Activated naive CD4-positive, alpha-beta T cell treated with anti-CD3 and anti-CD28 coated beads for 36 hours (primary cell): ENCODE data around the gene ATP7B. TPM values are rescaled to one million over a fixed set of nuclear protein-coding genes. Genes with fewer than 3 reads are reported as not detected.

Experiments
- CTCF ChIA-PET: fragments of 350-600 bp; sonication (Branson Sonifier 250); formaldehyde crosslinking; loops from one replicate; lab custom pipeline; 2021; ENCODE audit warnings: antibody characterized with exemption; lab: Charles Lee
- DNase-seq: peaks from one replicate; pipeline ENCODE4 v3.0.0-alpha.2; 2020
- H3K27ac Mint-ChIP-seq: one replicate; pipeline ENCODE4 v1.8.0; 2021; ENCODE audit warnings: mild to moderate bottlenecking, mixed read lengths
- H3K27me3 Mint-ChIP-seq: one replicate; pipeline ENCODE4 v1.8.0; 2021; ENCODE audit warnings: low read depth, mixed read lengths
- H3K36me3 Mint-ChIP-seq: one replicate; pipeline ENCODE4 v1.8.0; 2021; ENCODE audit warnings: low read depth, mixed read lengths
- H3K4me1 Mint-ChIP-seq: one replicate; pipeline ENCODE4 v1.8.0; 2021; ENCODE audit warnings: low read depth, mixed read lengths
- H3K4me3 Mint-ChIP-seq: one replicate; pipeline ENCODE4 v1.8.0; 2021; ENCODE audit warnings: mild to moderate bottlenecking, moderate library complexity, mixed read lengths
- H3K9me3 Mint-ChIP-seq: one replicate; pipeline ENCODE4 v1.8.0; 2021; ENCODE audit warnings: mixed read lengths
- intact Hi-C: fragments of 100-400 bp; cut with micrococcal nuclease; formaldehyde crosslinking; loops from one replicate; pipeline ENCODE4 v1.15.1; 2023
- total RNA-seq, 2 experiments: library from RNA; stranded (reverse); gene quantifications; one replicate each; pipeline ENCODE4 v1.2.3, GENCODE V29; 2021

ATP7B gene
- total RNA-seq, 2 experiments from 2014 or later = 0.69 to 0.74 TPM

GRCh38 chr13:52004511-52005170, 6.6 kb downstream of the ATP7B start:
- Mint-ChIP-seq H3K9me3 (no peaks in the 10 kb centered on the region), H3K27ac (no peak overlapping the region), H3K4me1 (no peaks in the 10 kb centered on the region), H3K4me3 (no peak overlapping the region), H3K36me3 (no peaks in the 10 kb centered on the region), H3K27me3 (peaks cover 3% of the 10 kb centered on the region)
- DNase-seq = no peak
- CTCF ChIA-PET = interaction anchor here (8.1 kb wide), 1 partner anchor 122 kb away, joined by 55 read pairs; the partner anchor contains the start of gene NEK5
- intact Hi-C loops = no loop called here

GRCh38 chr13:52003541-52003940, 7.7 kb downstream of the ATP7B start:
- intact Hi-C loops = no loop called here
- H3K4me3 Mint-ChIP-seq = no peak overlapping the region
- no peaks in the 10 kb centered on the region for H3K36me3 Mint-ChIP-seq
- H3K9me3 Mint-ChIP-seq = no peaks in the 10 kb centered on the region
- H3K27ac Mint-ChIP-seq = no peak overlapping the region
- CTCF ChIA-PET = interaction anchor here (0.5 to 8.1 kb wide), 3 partner anchors 63 to 138 kb away, joined by 3 to 55 read pairs (median 4); partner anchors contain the start of gene NEK5
- peaks cover 3% of the 10 kb centered on the region for H3K27me3 Mint-ChIP-seq
- no peaks in the 10 kb centered on the region for H3K4me1 Mint-ChIP-seq
- no peak for DNase-seq

GRCh38 chr13:52002361-52002760, 8.9 kb downstream of the ATP7B start:
- intact Hi-C loops = no loop called here
- DNase-seq = no peak
- Mint-ChIP-seq H3K27ac (no peak overlapping the region), H3K36me3 (no peaks in the 10 kb centered on the region), H3K27me3 (peaks cover 3% of the 10 kb centered on the region), H3K9me3 (no peaks in the 10 kb centered on the region), H3K4me3 (no peak overlapping the region), H3K4me1 (no peaks in the 10 kb centered on the region)
- CTCF ChIA-PET = interaction anchor here (0.6 to 8.1 kb wide), 5 partner anchors 10 to 124 kb away, joined by 3 to 55 read pairs (median 3); partner anchors contain the start of genes ALG11 and NEK5

- Mint-ChIP-seq H3K9me3 (no peaks in the 10 kb centered on the region), H3K27ac (no peak overlapping the region), H3K4me1 (no peaks in the 10 kb centered on the region), H3K27me3 (no peaks in the 10 kb centered on the region), H3K36me3 (no peaks in the 10 kb centered on the region), H3K4me3 (no peak overlapping the region)
- no peak for DNase-seq
- intact Hi-C loops = loop anchor here (1.0 kb wide), 2 partner anchors 126 to 449 kb away; partner anchors contain the start of gene VPS36
- CTCF ChIA-PET = interaction anchor here (0.6 to 8.1 kb wide), 9 partner anchors 9 to 343 kb away, joined by 3 to 55 read pairs (median 6); partner anchors contain the start of genes ALG11 and NEK5
Measured at GRCh38 chr13:52001120-52001731, 10.0 kb downstream of the ATP7B start.

GRCh38 chr13:51999921-52000320, 11.3 kb downstream of the ATP7B start:
- CTCF ChIA-PET = interaction anchor here (1.0 to 8.1 kb wide), 5 partner anchors 8 to 127 kb away, joined by 3 to 55 read pairs (median 9); partner anchors contain the start of gene NEK5
- H3K4me3 Mint-ChIP-seq = no peak overlapping the region
- intact Hi-C loops = no loop called here
- H3K36me3 Mint-ChIP-seq = no peaks in the 10 kb centered on the region
- no peak for DNase-seq
- no peak overlapping the region for H3K27ac Mint-ChIP-seq
- H3K9me3 Mint-ChIP-seq = no peaks in the 10 kb centered on the region
- no peaks in the 10 kb centered on the region for H3K27me3 Mint-ChIP-seq
- H3K4me1 Mint-ChIP-seq = no peaks in the 10 kb centered on the region

GRCh38 chr13:51999510-51999911, 11.7 kb downstream of the ATP7B start:
- CTCF ChIA-PET = interaction anchor here (1.0 to 8.1 kb wide), 5 partner anchors 8 to 128 kb away, joined by 3 to 55 read pairs (median 9); partner anchors contain the start of gene NEK5
- intact Hi-C loops = no loop called here
- DNase-seq = no peak
- no peak overlapping the region for H3K27ac Mint-ChIP-seq
- H3K4me3 Mint-ChIP-seq = no peak overlapping the region
- no peaks in the 10 kb centered on the region for H3K4me1 Mint-ChIP-seq
- no peaks in the 10 kb centered on the region for H3K9me3 Mint-ChIP-seq
- H3K27me3 Mint-ChIP-seq = no peaks in the 10 kb centered on the region
- H3K36me3 Mint-ChIP-seq = no peaks in the 10 kb centered on the region

- Mint-ChIP-seq H3K4me1 (no peaks in the 10 kb centered on the region), H3K27me3 (no peaks in the 10 kb centered on the region), H3K27ac (no peak overlapping the region), H3K9me3 (no peaks in the 10 kb centered on the region), H3K4me3 (no peak overlapping the region), H3K36me3 (no peaks in the 10 kb centered on the region)
- CTCF ChIA-PET = interaction anchor here (1.0 to 8.1 kb wide), 3 partner anchors 82 to 128 kb away, joined by 3 to 55 read pairs (median 3); partner anchors contain the start of gene NEK5
- intact Hi-C loops = no loop called here
- no peak for DNase-seq
Measured at GRCh38 chr13:51998723-51999509, 12.3 kb downstream of the ATP7B start.

GRCh38 chr13:51997641-51998330, 13.5 kb downstream of the ATP7B start:
- H3K4me1 Mint-ChIP-seq = no peaks in the 10 kb centered on the region
- DNase-seq = no peak
- H3K27ac Mint-ChIP-seq = no peak overlapping the region
- CTCF ChIA-PET = interaction anchor here (0.7 to 8.1 kb wide), 2 partner anchors 90 to 129 kb away, joined by 3 to 55 read pairs; partner anchors contain the start of gene NEK5
- no peak overlapping the region for H3K4me3 Mint-ChIP-seq
- no peaks in the 10 kb centered on the region for H3K27me3 Mint-ChIP-seq
- H3K36me3 Mint-ChIP-seq = no peaks in the 10 kb centered on the region
- no peaks in the 10 kb centered on the region for H3K9me3 Mint-ChIP-seq
- intact Hi-C loops = no loop called here

- no peak for DNase-seq
- CTCF ChIA-PET = interaction anchor here (0.7 to 8.1 kb wide), 2 partner anchors 91 to 129 kb away, joined by 3 to 55 read pairs; partner anchors contain the start of gene NEK5
- Mint-ChIP-seq H3K27me3 (no peaks in the 10 kb centered on the region), H3K9me3 (no peaks in the 10 kb centered on the region), H3K4me3 (no peak overlapping the region), H3K36me3 (no peaks in the 10 kb centered on the region), H3K27ac (no peak overlapping the region), H3K4me1 (no peaks in the 10 kb centered on the region)
- intact Hi-C loops = no loop called here
Measured at GRCh38 chr13:51997186-51997585, 14.1 kb downstream of the ATP7B start.

GRCh38 chr13:51996641-51997040, 14.6 kb downstream of the ATP7B start:
- no peak overlapping the region for H3K27ac Mint-ChIP-seq
- no peaks in the 10 kb centered on the region for H3K4me1 Mint-ChIP-seq
- intact Hi-C loops = no loop called here
- no peaks in the 10 kb centered on the region for H3K9me3 Mint-ChIP-seq
- H3K27me3 Mint-ChIP-seq = no peaks in the 10 kb centered on the region
- no peaks in the 10 kb centered on the region for H3K36me3 Mint-ChIP-seq
- no peak for DNase-seq
- H3K4me3 Mint-ChIP-seq = no peak overlapping the region
- CTCF ChIA-PET = no interaction called here

- CTCF ChIA-PET = no interaction called here
- Mint-ChIP-seq H3K27ac (no peak overlapping the region), H3K36me3 (no peaks in the 10 kb centered on the region), H3K4me3 (no peak overlapping the region), H3K27me3 (no peaks in the 10 kb centered on the region), H3K9me3 (no peaks in the 10 kb centered on the region), H3K4me1 (no peaks in the 10 kb centered on the region)
- intact Hi-C loops = no loop called here
- no peak for DNase-seq
Measured at GRCh38 chr13:51995677-51996551, 15.3 kb downstream of the ATP7B start.
